ENCODE measurements around the gene PLA2G2C.

DNA sequence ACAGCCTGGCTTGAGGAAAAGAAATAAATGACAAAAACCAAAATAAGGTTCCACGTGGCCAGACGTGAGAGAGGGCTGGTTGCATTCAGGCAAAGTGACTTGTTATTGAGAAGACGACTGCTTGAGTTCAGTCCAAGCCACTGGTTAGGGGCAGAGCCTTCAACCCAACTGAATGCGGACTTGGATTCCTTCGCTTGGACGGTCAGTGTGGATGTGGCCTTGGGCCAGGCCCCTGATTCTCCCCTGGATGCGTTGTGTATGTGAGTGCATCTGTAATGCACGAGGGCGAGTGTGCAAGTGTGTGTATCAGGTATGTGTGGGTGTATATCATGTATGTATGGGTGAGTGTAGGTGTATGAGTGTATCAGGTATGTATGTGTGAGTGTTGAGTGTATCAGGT, 45.3 kb downstream of the PLA2G2C start:
- TF ChIP-seq, protein P1, sequence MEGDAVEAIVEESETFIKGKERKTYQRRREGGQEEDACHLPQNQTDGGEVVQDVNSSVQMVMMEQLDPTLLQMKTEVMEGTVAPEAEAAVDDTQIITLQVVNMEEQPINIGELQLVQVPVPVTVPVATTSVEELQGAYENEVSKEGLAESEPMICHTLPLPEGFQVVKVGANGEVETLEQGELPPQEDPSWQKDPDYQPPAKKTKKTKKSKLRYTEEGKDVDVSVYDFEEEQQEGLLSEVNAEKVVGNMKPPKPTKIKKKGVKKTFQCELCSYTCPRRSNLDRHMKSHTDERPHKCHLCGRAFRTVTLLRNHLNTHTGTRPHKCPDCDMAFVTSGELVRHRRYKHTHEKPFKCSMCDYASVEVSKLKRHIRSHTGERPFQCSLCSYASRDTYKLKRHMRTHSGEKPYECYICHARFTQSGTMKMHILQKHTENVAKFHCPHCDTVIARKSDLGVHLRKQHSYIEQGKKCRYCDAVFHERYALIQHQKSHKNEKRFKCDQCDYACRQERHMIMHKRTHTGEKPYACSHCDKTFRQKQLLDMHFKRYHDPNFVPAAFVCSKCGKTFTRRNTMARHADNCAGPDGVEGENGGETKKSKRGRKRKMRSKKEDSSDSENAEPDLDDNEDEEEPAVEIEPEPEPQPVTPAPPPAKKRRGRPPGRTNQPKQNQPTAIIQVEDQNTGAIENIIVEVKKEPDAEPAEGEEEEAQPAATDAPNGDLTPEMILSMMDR (IDR thresholded peaks at IDR 0.05), result no peak
- TF ChIP-seq POLR2A (IDR thresholded peaks at IDR 0.05; ENCODE audit: low read depth) (no peak), POLR2AphosphoS5 (IDR thresholded peaks at IDR 0.05) (no peak), EP300 (IDR thresholded peaks at IDR 0.05) (no peak)
